K562 (cell line): ENCODE results near the gene LRFN4. TPM values are rescaled to one million over a fixed set of nuclear protein-coding genes. Genes with fewer than 3 reads are reported as not detected.

ENCODE experiments used
- ATAC-seq: fragments of 200-7000 bp; cut with Tn5 transposase; 3 replicates; pipeline ENCODE4 v1.9.1; 2020; ENCODE audit warnings: moderate library complexity
- BruUV-seq: library from RNA; stranded (reverse); fragments of 400-500 nt; replicated peaks from 2 replicates; lab custom pipeline; 2021; lab: Mats Ljungman, UMichigan
- CTCF ChIA-PET: fragments of 300-600 bp; formaldehyde crosslinking; extraction: SDS; loops from one replicate; lab custom pipeline; 2021; ENCODE audit warnings: low intra/inter-chr PET ratio; lab: Yijun Ruan, JAX
- POLR2A ChIA-PET: fragments of 300-600, 350-650 bp; sonication (Branson Sonifier 250); formaldehyde crosslinking; extraction: SDS; loops from one replicate; lab custom pipeline; 2021; ENCODE audit warnings: antibody characterized with exemption, inconsistent platforms; lab: Yijun Ruan, JAX
- DNase-seq, 4 experiments: peaks; one replicate each; pipeline versions ENCODE4 v3.0.0 to v3.0.0-alpha.2; 2011 to 2018; ENCODE audit warnings: low spot score in 3 of 4, mixed read lengths in 3 of 4; ENCODE audit errors: extremely low read depth in 1 of 4
- FAIRE-seq: peaks from 2 replicates; lab custom pipeline; 2011; peaks lifted over from hg19 to GRCh38; lab: Jason Lieb, UNC
- H2AFZ ChIP-seq: 2 replicates; pipeline ENCODE4 v1.6.0; 2011; ENCODE audit warnings: low read depth, low read length, control low read depth, inconsistent platforms
- H3K27ac ChIP-seq: fragments of 200-600 bp; 3 replicates; pipeline ENCODE4 v1.8.0; 2011; ENCODE audit warnings: low read depth, mild to moderate bottlenecking, control low read depth, inconsistent platforms, low read length, moderate library complexity, mixed read lengths; ENCODE audit errors: extremely low read depth
- H3K27me3 ChIP-seq, 2 experiments: fragments of 300-600 bp in 1 of 2; 2 replicates in 1 of 2; 3 replicates in 1 of 2; pipeline versions ENCODE4 v1.6.0 to v1.8.0; 2011; ENCODE audit warnings: inconsistent platforms in 2 of 2, low read length in 2 of 2, mild to moderate bottlenecking in 1 of 2, mixed read lengths in 1 of 2, moderate library complexity in 1 of 2; ENCODE audit not compliant: control insufficient read depth in 2 of 2, insufficient read depth in 2 of 2
- H3K36me3 ChIP-seq: fragments of 300-600 bp; 3 replicates; pipeline ENCODE4 v1.8.0; 2011; ENCODE audit warnings: mild to moderate bottlenecking, low read length, inconsistent platforms; ENCODE audit not compliant: control insufficient read depth, insufficient read depth
- H3K4me1 ChIP-seq, 2 experiments: fragments of 200-600 bp in 1 of 2; replicated peaks in 1 of 2; 2 replicates in 1 of 2; 3 replicates in 1 of 2; pipeline versions ENCODE4 v1.5.1 to v1.8.0; 2011; ENCODE audit warnings: inconsistent platforms in 2 of 2, low read length in 2 of 2, mild to moderate bottlenecking in 1 of 2, mixed read lengths in 1 of 2, moderate library complexity in 1 of 2; ENCODE audit not compliant: control insufficient read depth in 2 of 2, insufficient read depth in 2 of 2
- H3K4me2 ChIP-seq: 2 replicates; pipeline ENCODE4 v1.6.1; 2011; ENCODE audit warnings: low read length, control low read depth, inconsistent platforms, mixed read lengths; ENCODE audit not compliant: insufficient read depth
- H3K4me3 ChIP-seq: fragments of 200-600 bp; sonication (generic), shearing (Covaris generic); 2 replicates; pipeline ENCODE4 v1.5.1; 2016; ENCODE audit warnings: control low read depth, inconsistent platforms
- H3K79me2 ChIP-seq: fragments of 200-600 bp; 3 replicates; pipeline ENCODE4 v1.8.0; 2011; ENCODE audit warnings: low read length, inconsistent platforms; ENCODE audit not compliant: control insufficient read depth, insufficient read depth
- H3K9ac ChIP-seq, 2 experiments: 2 replicates each; pipeline versions ENCODE4 v1.6.0 to v1.6.1; 2011; ENCODE audit warnings: low read depth in 2 of 2, low read length in 2 of 2, control low read depth in 1 of 2, inconsistent platforms in 1 of 2, mild to moderate bottlenecking in 1 of 2, mixed read lengths in 1 of 2; ENCODE audit not compliant: insufficient read depth in 1 of 2
- H3K9me1 ChIP-seq: one replicate; pipeline ENCODE4 v1.6.0; 2011; ENCODE audit warnings: inconsistent platforms, mild to moderate bottlenecking, low read length, moderate library complexity; ENCODE audit not compliant: control insufficient read depth, insufficient read depth
- H3K9me3 ChIP-seq: replicated peaks from 2 replicates; pipeline ENCODE4 v1.5.1; 2011; ENCODE audit warnings: low read depth, low read length, inconsistent platforms; ENCODE audit not compliant: control insufficient read depth, insufficient read depth
- H4K20me1 ChIP-seq: replicated peaks from 2 replicates; pipeline ENCODE4 v1.6.1; 2011; ENCODE audit warnings: low read length, inconsistent platforms, mixed read lengths; ENCODE audit not compliant: control insufficient read depth, insufficient read depth
- ZNF766 ChIP-seq: fragments of 200-800 bp; sonication (Bioruptor generic); conservative IDR thresholded peaks from 2 replicates; pipeline ENCODE4 v1.6.1; 2016; ENCODE audit warnings: missing genetic modification characterization, missing compliant biosample characterization
- WGBS: fragments of 100-300 bp; shearing (Covaris generic); methylation state at CpG from one replicate; pipeline ENCODE4 v1.1.6; 2016; ENCODE audit warnings: low coverage, mixed read lengths; ENCODE audit not compliant: insufficient coverage; ENCODE audit errors: missing lambda C conversion rate; 5-methylcytosine and 5-hydroxymethylcytosine counted together
- in situ Hi-C: fragments of 300-500 bp; cut with MboI; formaldehyde crosslinking; loops from 4 replicates; pipeline ENCODE4 v1.15.0; 2018; ENCODE audit warnings: inconsistent platforms, mixed read lengths
- intact Hi-C: fragments of 100-400 bp; cut with micrococcal nuclease; formaldehyde crosslinking; loops from 2 replicates; pipeline ENCODE4 v1.14.2; 2022
- polyA plus RNA-seq, 8 experiments: library from polyadenylated mRNA; depleted of rRNA in 4 of 8; stranded (reverse) in 5 of 8; unstranded in 3 of 8; fragments of >200 nt; fragmentation: Nextera tagmentation in 2 of 8; fragmentation: Illumina TruSeq in 1 of 8; extraction: Ambion mirVana in 2 of 8; extraction: Trizol in 1 of 8; gene quantifications; 2 replicates each; pipeline versions ENCODE4 v1.2.1 to v1.2.3, GENCODE V29; 2011 to 2014; ENCODE audit warnings: inconsistent platforms in 1 of 8, missing spikeins in 1 of 8
- total RNA-seq, 7 experiments: library from RNA; depleted of rRNA in 6 of 7; stranded (reverse); fragments of >200 nt in 6 of 7; fragmentation: Illumina TruSeq in 2 of 7; extraction: Trizol in 2 of 7; gene quantifications; 2 replicates each; pipeline versions ENCODE4 v1.2.1 to v1.2.3, GENCODE V29; 2011 to 2021; ENCODE audit warnings: low replicate concordance in 1 of 7
- TF ChIP-seq, protein P1 (sequence below): fragments of 250-450 bp; sonication (Bioruptor Pico); IDR thresholded peaks from 2 replicates; pipeline ENCODE4 v1.5.0; 2020; ENCODE audit warnings: mild to moderate bottlenecking, borderline replicate concordance

Gene LRFN4
- total and polyA plus RNA-seq, 9 of the 15 experiments (the other 6 are each of a cell fraction or from before 2014, with no cell fraction given): 0.10 to 60.1 (median 6.7) TPM

DNA sequence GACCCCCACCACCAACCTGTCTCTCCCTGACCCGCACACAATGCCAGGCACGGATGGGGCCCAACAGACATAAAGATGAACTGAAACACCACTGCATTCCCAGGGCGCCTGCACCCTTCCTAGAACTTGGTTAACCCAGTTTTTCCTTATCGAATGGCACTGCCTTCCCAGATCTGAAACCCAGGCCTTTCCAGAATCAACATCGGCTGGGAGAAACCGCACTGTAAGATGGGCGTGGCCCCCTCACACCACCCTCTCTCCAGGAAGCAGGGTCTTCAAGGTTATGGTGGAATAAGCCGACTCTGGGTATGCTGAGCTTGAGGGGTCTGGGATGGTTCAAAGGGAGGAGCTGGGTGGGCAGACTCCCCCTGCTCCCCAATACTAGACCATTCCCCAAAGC lies 23.1 kb downstream of the LRFN4 start:
- no TSS peak for BruUV-seq
- no peaks in the 10 kb centered on the region for H3K9me3 ChIP-seq
- in situ Hi-C loops: no loop called here
- H3K4me2 ChIP-seq: no peak overlapping the region; the same call in 1 of the 2 replicates
- H3K4me3 ChIP-seq: no peak overlapping the region
- ATAC-seq (no peak), DNase-seq (no peak), FAIRE-seq (no peak)
- no peaks in the 10 kb centered on the region for H3K79me2 ChIP-seq
- peaks cover 10 to 54% of the 10 kb centered on the region in 2 experiments; a peak in 4 of 5 replicates for H3K4me1 ChIP-seq
- no peaks in the 10 kb centered on the region for H3K36me3 ChIP-seq
- POLR2A ChIA-PET: interaction anchor here (0.5 kb wide), 1 partner anchor 663 kb away, joined by 3 read pairs; no protein-coding TSS in a partner anchor
- H4K20me1 ChIP-seq: 0 out of 2 replicates have a peak, but pooled peaks cover 3% of the 10 kb centered on the region
- H3K27ac ChIP-seq: no peak overlapping the region
- intact Hi-C loops: no loop called here
- H3K27me3 ChIP-seq: no peaks in the 10 kb centered on the region
- TF ChIP-seq ZNF766 (CRISPR knock-in tag): 0 out of 2 replicates have a peak, but pooled peaks have one; percentile 19
- TF ChIP-seq, protein P1, sequence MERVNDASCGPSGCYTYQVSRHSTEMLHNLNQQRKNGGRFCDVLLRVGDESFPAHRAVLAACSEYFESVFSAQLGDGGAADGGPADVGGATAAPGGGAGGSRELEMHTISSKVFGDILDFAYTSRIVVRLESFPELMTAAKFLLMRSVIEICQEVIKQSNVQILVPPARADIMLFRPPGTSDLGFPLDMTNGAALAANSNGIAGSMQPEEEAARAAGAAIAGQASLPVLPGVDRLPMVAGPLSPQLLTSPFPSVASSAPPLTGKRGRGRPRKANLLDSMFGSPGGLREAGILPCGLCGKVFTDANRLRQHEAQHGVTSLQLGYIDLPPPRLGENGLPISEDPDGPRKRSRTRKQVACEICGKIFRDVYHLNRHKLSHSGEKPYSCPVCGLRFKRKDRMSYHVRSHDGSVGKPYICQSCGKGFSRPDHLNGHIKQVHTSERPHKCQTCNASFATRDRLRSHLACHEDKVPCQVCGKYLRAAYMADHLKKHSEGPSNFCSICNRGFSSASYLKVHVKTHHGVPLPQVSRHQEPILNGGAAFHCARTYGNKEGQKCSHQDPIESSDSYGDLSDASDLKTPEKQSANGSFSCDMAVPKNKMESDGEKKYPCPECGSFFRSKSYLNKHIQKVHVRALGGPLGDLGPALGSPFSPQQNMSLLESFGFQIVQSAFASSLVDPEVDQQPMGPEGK (CRISPR knock-in tag): no peak
- H3K9me1 ChIP-seq: no peaks in the 10 kb centered on the region
- H3K9ac ChIP-seq: peak overlapping the region in 1 of 2 experiments; percentile 87; a peak in 2 of 4 replicates
- no peak overlapping the region for H2AFZ ChIP-seq
- 56% methylated on average over 8 of the region's 8 CpGs for WGBS
- CTCF ChIA-PET: interaction anchor here (1.4 kb wide), 1 partner anchor 185 kb away, joined by 3 read pairs; no protein-coding TSS in a partner anchor
